Fibroblast of pulmonary artery (primary cell): ENCODE measurements around the gene MESD.

ENCODE experiments used
- DNase-seq: peaks from one replicate; pipeline ENCODE4 v3.0.0-alpha.2; 2010; ENCODE audit warnings: low read depth
- H3K4me3 ChIP-seq: replicated peaks from 2 replicates; pipeline ENCODE4 v1.5.1; 2011; ENCODE audit warnings: low read depth, mild to moderate bottlenecking, control low read depth, low read length, moderate library complexity
- TF ChIP-seq, protein P1 (sequence below): IDR thresholded peaks from 2 replicates; pipeline ENCODE4 v1.5.1; 2011; ENCODE audit warnings: mild to moderate bottlenecking, control low read depth, low read length, inconsistent platforms; ENCODE audit errors: missing control alignments

Gene MESD

DNA sequence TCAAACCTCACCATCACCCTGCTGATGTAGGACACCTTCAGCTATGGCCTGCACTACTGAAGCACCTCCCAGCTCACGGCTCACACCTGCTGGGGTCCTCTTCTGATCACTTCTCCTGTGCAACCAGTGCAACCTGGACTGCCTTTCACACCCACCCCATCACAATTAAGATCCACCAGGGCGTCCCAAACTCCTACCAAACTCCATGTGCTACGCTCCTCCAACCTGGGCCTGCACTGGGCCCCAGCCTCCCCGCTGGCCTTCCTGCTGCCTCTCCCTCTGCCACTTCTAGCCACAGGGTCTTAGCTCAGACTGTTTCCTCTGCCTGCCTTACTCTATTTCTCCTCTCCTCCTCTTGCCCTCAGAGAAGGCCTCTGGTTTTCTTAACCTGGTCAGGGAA, 12.8 kb downstream of the MESD start:
- DNase-seq: no peak
- TF ChIP-seq, protein P1, sequence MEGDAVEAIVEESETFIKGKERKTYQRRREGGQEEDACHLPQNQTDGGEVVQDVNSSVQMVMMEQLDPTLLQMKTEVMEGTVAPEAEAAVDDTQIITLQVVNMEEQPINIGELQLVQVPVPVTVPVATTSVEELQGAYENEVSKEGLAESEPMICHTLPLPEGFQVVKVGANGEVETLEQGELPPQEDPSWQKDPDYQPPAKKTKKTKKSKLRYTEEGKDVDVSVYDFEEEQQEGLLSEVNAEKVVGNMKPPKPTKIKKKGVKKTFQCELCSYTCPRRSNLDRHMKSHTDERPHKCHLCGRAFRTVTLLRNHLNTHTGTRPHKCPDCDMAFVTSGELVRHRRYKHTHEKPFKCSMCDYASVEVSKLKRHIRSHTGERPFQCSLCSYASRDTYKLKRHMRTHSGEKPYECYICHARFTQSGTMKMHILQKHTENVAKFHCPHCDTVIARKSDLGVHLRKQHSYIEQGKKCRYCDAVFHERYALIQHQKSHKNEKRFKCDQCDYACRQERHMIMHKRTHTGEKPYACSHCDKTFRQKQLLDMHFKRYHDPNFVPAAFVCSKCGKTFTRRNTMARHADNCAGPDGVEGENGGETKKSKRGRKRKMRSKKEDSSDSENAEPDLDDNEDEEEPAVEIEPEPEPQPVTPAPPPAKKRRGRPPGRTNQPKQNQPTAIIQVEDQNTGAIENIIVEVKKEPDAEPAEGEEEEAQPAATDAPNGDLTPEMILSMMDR: no peak
- no peak overlapping the region for H3K4me3 ChIP-seq

DNA sequence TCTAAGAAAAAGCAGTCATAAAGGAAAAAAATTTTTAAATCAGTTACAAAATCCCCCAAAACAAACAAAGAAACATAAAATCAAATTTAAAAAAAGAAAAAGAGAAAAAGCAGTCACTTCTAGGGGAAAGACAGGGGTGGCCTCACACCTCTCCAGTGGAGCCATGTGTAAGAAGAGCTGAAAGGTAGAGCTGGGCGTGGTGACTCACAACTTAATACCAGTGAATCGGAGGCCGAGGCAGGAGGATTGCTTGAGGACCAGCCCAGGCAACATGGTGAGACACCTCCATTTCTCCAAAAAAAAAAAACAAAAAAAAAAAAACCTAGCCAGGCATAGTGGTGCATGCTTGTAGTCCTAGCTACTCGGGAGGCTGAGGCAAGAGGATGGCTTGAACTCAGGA, 14.7 kb downstream of the MESD start:
- H3K4me3 ChIP-seq: no peak overlapping the region
- no peak for DNase-seq
- TF ChIP-seq, protein P1: no peak

DNA sequence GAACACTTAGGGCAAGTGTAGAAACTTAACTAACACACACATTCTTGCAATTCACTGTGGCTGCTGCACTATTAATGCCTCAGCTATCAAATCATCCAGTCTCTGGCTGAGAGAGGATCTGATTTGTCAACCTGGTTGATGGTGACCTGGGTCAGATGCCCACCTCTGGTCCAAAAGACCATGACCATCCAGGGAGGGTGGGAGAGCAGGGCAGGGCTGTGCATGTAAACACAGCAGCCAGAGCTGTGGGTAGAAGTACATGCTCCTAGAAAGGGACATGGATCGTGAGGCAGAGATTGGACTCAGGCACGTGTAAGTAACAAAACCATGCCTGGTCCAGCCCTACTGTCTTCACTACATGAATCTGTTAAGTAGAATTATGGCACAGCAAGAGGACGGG, 17.3 kb downstream of the MESD start:
- TF ChIP-seq, protein P1: no peak
- H3K4me3 ChIP-seq: no peak overlapping the region
- no peak for DNase-seq

DNA sequence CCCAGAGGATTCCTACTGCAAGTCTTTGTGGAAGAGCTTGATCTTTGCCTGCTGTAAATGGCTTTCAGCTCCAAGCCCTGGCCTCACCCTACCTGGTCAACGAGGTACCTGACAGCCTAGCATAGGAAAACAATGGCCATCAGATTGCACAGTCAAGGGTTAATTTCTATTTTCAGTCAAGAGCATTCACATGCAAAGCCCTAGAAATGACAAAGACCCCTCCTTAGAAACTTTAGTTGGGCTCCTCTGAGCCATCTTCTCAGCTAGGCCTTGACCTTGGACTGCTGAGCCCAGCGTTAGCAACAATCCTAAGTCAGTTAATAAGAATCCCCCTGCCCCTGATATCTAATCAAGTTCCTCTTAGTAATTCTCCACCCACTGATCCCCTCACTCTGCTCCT, 18.5 kb downstream of the MESD start:
- H3K4me3 ChIP-seq: no peak overlapping the region
- TF ChIP-seq, protein P1: no peak
- DNase-seq: no peak

DNA sequence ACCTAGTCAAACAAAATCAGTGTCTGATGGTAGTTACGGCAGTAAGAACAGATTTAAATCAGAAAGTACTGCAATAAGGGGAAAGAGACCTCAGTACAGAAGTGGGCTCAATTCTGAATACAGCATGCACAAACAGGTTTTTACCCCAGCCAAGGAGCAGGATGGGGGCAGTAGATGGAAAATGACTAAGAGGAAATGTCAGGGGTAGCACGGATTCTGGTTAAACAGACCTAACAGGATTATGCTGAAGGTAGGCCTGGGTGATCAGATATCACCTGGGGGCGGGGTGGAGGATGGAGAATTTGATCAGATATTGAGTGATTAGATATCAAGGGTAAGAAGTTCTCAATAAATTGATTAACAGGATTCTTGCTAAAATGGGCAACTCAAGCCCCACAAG, 19.0 kb downstream of the MESD start:
- TF ChIP-seq, protein P1: no peak
- no peak overlapping the region for H3K4me3 ChIP-seq
- no peak for DNase-seq

DNA sequence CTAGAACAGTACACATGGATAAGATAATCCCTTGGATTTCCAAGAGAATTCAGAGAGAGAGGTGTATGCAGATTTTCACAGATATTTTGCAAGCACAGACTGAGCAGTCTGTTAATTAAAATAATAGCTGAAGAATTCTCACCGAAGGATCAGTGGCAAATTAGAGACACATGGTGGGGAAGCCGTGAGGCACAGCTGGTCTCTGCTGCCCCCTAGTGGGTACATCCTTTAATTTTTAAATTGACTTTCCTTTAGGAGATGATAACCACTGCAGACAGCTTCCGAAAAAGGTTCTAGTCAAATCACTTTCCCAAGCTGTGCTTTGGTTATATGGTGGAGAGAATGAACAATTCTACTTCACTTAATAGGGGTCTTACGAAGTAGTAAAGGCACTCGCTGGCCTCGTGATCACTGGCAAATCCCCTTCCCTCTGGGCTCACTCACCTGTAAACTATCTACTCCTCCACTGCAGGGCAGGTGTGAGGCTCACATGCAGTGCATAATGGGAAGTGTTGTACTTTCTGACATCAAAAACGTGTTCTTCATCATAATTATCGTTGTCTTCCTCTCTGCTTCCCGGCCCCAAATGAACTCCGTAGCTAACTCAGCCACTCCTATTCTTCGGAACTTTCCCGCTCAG, 19.5 kb downstream of the MESD start:
- peak; percentile 75 for DNase-seq
- TF ChIP-seq, protein P1: peak; percentile 72
- no peak overlapping the region for H3K4me3 ChIP-seq

DNA sequence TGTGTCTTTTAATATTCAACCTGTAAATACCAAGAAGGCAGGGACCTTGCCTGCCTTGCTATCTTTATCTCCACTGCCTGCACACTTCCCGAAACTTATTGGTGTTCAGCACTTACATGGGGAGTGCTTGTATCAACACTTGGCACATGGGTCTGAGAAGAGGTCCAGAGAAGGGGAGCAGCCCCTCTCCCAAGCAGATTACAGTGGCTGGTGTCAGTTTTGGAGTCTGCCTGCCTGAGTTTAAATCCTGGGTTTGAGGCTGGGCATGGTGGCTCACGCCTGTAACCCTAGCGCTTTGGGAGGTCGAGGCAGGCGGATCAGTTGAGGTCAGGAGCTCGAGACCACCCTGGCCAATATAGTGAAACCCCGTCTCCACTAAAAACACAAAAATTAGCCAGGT, 20.3 kb downstream of the MESD start:
- no peak overlapping the region for H3K4me3 ChIP-seq
- TF ChIP-seq, protein P1: no peak
- no peak for DNase-seq
